Measurements from ENCODE around the gene MORN2. TPM values are rescaled to one million over a fixed set of nuclear protein-coding genes. Genes with fewer than 3 reads are reported as not detected.
"Not testable (repeated sequence)": the region's sequence is repeated elsewhere in the genome, so short reads cannot be mapped to it uniquely, and the experiment has no call there.

MORN2 gene
- total RNA-seq = 1 to 10 TPM; 8.5 to 9.8 TPM
- long read RNA-seq, partial matches to known transcripts = 0 of 1 reads
- long read RNA-seq, other reads (novel, unspliced or antisense) = 0 of 1 reads

- intact Hi-C loops (cut with DNase I, micrococcal nuclease) = no loop called here
- DNase-seq = peak; percentile 90 to 92
- peak; percentile 98 for ATAC-seq
These were observed at the start of gene MORN2, which contains the start of gene DHX57 for GRCh38 chr2:38875576-38876367. TSS of gene MORN2 (plus strand) at chr2:38875976. TSS of gene DHX57 (minus strand) at chr2:38875934. CDS start at chr2:38868405, 7,529 bp downstream.

GRCh38 chr2:38827539-38828145 lies 48.1 kb upstream of the MORN2 start:
- not testable (repeated sequence) for DNase-seq, ATAC-seq

GRCh38 chr2:38828460-38828859 lies 47.3 kb upstream of the MORN2 start:
- intact Hi-C loops (cut with DNase I, micrococcal nuclease) = no loop called here
- DNase-seq (no peak), ATAC-seq (no peak)

More at GRCh38 chr2:38827539-38828145, 48.1 kb upstream of the MORN2 start:
- intact Hi-C loops (cut with DNase I, micrococcal nuclease) = not testable (repeated sequence)

- ATAC-seq (no peak), DNase-seq (no peak)
These were observed 45.8 kb upstream of the MORN2 start for GRCh38 chr2:38829971-38830370.

GRCh38 chr2:38830526-38831159 lies 45.1 kb upstream of the MORN2 start:
- DNase-seq (no peak), ATAC-seq (no peak)
- intact Hi-C loops (cut with DNase I, micrococcal nuclease) = no loop called here

More at GRCh38 chr2:38829971-38830370, 45.8 kb upstream of the MORN2 start:
- intact Hi-C loops (cut with DNase I, micrococcal nuclease) = no loop called here

- intact Hi-C loops (cut with DNase I, micrococcal nuclease) = no loop called here
- ATAC-seq (no peak), DNase-seq (no peak)
These were observed 40.7 kb upstream of the MORN2 start for GRCh38 chr2:38835015-38835601.

- ATAC-seq = no peak
- intact Hi-C loops (cut with DNase I, micrococcal nuclease) = no loop called here
- no peak for DNase-seq
These were observed 39.8 kb upstream of the MORN2 start for GRCh38 chr2:38835990-38836389.

- no peak for ATAC-seq
- no peak for DNase-seq
- intact Hi-C loops (cut with DNase I, micrococcal nuclease) = no loop called here
These were observed 39.0 kb upstream of the MORN2 start for GRCh38 chr2:38836791-38837190.

GRCh38 chr2:38850045-38850444 lies 25.7 kb upstream of the MORN2 start:
- intact Hi-C loops (cut with DNase I, micrococcal nuclease) = no loop called here
- ATAC-seq (no peak), DNase-seq (no peak)

GRCh38 chr2:38856165-38856564 lies 19.6 kb upstream of the MORN2 start:
- DNase-seq (no peak), ATAC-seq (no peak)
- intact Hi-C loops (cut with DNase I, micrococcal nuclease) = no loop called here

- no peak for ATAC-seq
- intact Hi-C loops (cut with DNase I, micrococcal nuclease) = no loop called here
- no peak for DNase-seq
These were observed 13.3 kb upstream of the MORN2 start for GRCh38 chr2:38862476-38862875.

GRCh38 chr2:38863061-38863695 lies 12.6 kb upstream of the MORN2 start:
- no peak for DNase-seq
- ATAC-seq = no peak

GRCh38 chr2:38866773-38867443 lies 8.9 kb upstream of the MORN2 start:
- ATAC-seq (no peak), DNase-seq (no peak)
- intact Hi-C loops (cut with DNase I, micrococcal nuclease) = no loop called here

More at GRCh38 chr2:38863061-38863695, 12.6 kb upstream of the MORN2 start:
- intact Hi-C loops (cut with DNase I, micrococcal nuclease) = no loop called here

- ATAC-seq = no peak
- intact Hi-C loops (cut with DNase I, micrococcal nuclease) = no loop called here
These were observed 4.3 kb upstream of the MORN2 start for GRCh38 chr2:38871432-38871831.

GRCh38 chr2:38873763-38874162 lies 2.0 kb upstream of the MORN2 start:
- ATAC-seq (no peak), DNase-seq (no peak)
- intact Hi-C loops (cut with DNase I, micrococcal nuclease) = no loop called here

More at GRCh38 chr2:38871432-38871831, 4.3 kb upstream of the MORN2 start:
- DNase-seq = no peak

GRCh38 chr2:38875227-38875575 lies 575 bp upstream of the MORN2 start:
- ATAC-seq (peak; percentile 8), DNase-seq (no peak)
- intact Hi-C loops (cut with DNase I, micrococcal nuclease) = no loop called here

- ATAC-seq (no peak), DNase-seq (no peak)
- intact Hi-C loops (cut with DNase I, micrococcal nuclease) = no loop called here
These were observed 631 bp downstream of the MORN2 start for GRCh38 chr2:38876407-38876806.

- ATAC-seq = no peak
- DNase-seq = no peak
- intact Hi-C loops (cut with DNase I, micrococcal nuclease) = no loop called here
These were observed 10.3 kb downstream of the MORN2 start for GRCh38 chr2:38886063-38886462.

Data from left colon (tissue), 2 donors.